ENCODE results near the gene ERCC6L2. TPM values are rescaled to one million over a fixed set of nuclear protein-coding genes. Genes with fewer than 3 reads are reported as not detected.

Gene ERCC6L2, protein sequence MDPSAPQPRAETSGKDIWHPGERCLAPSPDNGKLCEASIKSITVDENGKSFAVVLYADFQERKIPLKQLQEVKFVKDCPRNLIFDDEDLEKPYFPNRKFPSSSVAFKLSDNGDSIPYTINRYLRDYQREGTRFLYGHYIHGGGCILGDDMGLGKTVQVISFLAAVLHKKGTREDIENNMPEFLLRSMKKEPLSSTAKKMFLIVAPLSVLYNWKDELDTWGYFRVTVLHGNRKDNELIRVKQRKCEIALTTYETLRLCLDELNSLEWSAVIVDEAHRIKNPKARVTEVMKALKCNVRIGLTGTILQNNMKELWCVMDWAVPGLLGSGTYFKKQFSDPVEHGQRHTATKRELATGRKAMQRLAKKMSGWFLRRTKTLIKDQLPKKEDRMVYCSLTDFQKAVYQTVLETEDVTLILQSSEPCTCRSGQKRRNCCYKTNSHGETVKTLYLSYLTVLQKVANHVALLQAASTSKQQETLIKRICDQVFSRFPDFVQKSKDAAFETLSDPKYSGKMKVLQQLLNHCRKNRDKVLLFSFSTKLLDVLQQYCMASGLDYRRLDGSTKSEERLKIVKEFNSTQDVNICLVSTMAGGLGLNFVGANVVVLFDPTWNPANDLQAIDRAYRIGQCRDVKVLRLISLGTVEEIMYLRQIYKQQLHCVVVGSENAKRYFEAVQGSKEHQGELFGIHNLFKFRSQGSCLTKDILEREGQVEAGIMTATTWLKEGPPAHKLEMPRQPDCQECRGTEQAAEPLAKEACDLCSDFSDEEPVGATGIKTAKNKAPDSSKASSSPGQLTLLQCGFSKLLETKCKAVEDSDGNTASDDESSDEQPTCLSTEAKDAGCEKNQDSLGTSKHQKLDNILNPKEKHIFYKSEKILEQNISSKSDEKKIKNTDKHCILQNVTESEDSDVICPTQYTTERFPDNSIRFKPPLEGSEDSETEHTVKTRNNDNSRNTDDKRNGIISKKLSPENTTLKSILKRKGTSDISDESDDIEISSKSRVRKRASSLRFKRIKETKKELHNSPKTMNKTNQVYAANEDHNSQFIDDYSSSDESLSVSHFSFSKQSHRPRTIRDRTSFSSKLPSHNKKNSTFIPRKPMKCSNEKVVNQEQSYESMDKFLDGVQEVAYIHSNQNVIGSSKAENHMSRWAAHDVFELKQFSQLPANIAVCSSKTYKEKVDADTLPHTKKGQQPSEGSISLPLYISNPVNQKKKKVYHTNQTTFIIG (N-terminal part only)
- polyA plus RNA-seq (2012; ENCODE audit: insufficient read depth, insufficient read length, low read depth): 9.9 TPM

DNA sequence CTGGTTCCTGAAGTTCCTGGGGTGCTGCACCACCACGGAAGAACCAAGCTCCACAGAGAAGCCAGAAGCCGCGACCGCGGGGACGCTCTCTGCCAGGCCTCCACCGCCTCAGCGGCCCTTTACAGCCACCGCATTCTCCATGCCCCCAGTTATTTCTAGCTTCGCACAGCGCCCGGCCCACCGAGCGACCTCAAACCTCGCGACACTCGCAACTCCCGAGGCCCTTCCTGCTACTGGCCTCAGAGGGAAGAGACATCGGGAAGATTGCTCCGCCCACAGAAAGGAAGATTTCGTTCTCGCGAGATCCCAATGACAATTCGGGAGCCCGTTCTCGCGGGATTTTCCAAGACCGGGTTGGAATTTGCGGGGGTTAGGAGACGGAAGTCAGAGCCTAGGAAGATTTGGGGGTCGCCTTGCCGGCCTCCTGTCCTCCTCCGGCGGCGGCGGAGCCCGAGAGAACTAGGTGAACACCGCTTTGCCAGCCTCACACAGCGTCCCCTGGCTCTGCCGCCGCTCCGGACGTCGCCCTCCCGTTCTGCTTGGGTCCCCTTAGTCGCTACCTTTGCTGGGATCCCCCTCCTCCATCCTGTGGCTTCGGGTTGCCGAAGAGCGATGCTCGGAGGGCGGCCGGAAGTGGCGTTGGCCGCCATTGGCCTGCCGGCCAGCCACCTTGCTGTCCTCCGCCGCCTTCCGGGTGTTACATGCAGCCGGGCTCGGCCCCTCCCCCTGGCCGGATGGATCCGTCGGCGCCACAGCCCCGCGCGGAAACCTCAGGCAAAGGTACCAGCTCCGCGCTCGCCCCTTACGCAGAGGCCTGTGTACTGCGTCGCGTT lies at the start of gene ERCC6L2:
TSS of gene ERCC6L2 (plus strand) at position 387 of the 833 bp plus-strand sequence. CDS start at position 735, 348 bp downstream.
- DNase-seq: peak; percentile 97
- Histone ChIP-seq H3K4me3 (ENCODE audit: low read depth, low read length) (no peak within 1 kb of the TSS), H3K4me1 (no peaks in the 10 kb centered on the region), H3K36me3 (no peaks in the 10 kb centered on the region; the same call in 1 of the 2 replicates), H3K9me3 (no peaks in the 10 kb centered on the region), H3K27me3 (no peaks in the 10 kb centered on the region)
- TF ChIP-seq, protein P1, sequence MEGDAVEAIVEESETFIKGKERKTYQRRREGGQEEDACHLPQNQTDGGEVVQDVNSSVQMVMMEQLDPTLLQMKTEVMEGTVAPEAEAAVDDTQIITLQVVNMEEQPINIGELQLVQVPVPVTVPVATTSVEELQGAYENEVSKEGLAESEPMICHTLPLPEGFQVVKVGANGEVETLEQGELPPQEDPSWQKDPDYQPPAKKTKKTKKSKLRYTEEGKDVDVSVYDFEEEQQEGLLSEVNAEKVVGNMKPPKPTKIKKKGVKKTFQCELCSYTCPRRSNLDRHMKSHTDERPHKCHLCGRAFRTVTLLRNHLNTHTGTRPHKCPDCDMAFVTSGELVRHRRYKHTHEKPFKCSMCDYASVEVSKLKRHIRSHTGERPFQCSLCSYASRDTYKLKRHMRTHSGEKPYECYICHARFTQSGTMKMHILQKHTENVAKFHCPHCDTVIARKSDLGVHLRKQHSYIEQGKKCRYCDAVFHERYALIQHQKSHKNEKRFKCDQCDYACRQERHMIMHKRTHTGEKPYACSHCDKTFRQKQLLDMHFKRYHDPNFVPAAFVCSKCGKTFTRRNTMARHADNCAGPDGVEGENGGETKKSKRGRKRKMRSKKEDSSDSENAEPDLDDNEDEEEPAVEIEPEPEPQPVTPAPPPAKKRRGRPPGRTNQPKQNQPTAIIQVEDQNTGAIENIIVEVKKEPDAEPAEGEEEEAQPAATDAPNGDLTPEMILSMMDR (IDR thresholded peaks at IDR 0.05; ENCODE audit: low read depth, low read length): no peak

DNA sequence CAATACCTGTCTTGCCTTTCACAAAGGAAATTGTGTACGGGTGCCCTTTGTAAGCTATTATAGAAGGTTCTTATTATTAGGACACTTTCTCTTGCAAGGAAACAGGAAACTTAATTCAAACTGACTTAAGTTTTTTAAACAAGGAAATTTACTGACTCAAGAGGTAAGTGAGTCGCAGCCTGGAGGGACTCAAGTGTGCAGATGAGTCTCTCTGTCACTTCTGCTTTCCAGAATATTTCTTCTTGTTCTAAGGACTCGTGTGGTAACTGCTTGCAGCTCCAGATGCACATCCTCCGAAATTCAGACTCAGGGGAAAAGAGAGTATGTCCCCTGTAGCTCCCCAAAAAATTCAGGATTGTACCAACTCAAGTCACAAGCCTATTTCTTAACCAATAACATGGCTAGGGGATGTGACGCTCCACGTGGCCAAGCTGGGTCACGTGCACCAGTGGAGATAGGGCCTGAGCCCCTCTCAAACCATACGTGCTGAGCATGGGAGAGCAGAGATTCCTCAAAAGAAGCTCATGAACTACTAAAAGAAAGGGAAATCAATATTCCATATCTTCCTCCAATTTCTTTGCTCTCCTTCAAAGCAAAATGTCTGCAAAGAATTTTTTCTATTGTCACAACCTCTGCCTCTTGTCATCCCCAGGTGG lies 49.2 kb upstream of the ERCC6L2 start:
- TF ChIP-seq, protein P1 (IDR thresholded peaks at IDR 0.05; ENCODE audit: low read depth, low read length): no peak
- Histone ChIP-seq H3K4me1 (no peaks in the 10 kb centered on the region), H3K4me3 (ENCODE audit: low read depth, low read length) (no peak overlapping the region), H3K27me3 (no peaks in the 10 kb centered on the region), H3K9me3 (no peaks in the 10 kb centered on the region), H3K36me3 (no peaks in the 10 kb centered on the region)
- DNase-seq: no peak

DNA sequence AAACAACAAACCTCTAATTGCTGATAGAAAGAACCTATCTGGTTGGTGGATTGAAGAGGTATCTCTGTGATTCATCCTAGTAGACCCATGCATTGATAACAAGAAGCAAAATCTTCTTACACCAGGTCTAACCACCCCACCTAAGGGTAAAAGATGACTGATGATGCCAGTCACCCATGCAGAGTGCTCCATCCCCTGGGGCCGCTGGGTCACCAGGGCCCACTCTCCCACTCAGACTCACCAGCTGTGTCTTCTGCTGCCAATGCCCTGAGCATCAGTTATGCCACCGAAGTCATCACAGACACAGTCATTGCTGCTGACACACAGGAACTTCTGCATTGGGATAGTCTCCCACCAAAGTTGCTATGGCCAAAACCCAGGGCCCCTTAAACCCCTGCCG lies 44.7 kb upstream of the ERCC6L2 start:
- TF ChIP-seq, protein P1 (IDR thresholded peaks at IDR 0.05; ENCODE audit: low read depth, low read length): no peak
- Histone ChIP-seq H3K4me3 (ENCODE audit: low read depth, low read length) (no peak overlapping the region), H3K36me3 (no peaks in the 10 kb centered on the region), H3K4me1 (peaks cover 2% of the 10 kb centered on the region; the same call in 1 of the 2 replicates), H3K27me3 (no peaks in the 10 kb centered on the region), H3K9me3 (no peaks in the 10 kb centered on the region)
- DNase-seq: no peak

DNA sequence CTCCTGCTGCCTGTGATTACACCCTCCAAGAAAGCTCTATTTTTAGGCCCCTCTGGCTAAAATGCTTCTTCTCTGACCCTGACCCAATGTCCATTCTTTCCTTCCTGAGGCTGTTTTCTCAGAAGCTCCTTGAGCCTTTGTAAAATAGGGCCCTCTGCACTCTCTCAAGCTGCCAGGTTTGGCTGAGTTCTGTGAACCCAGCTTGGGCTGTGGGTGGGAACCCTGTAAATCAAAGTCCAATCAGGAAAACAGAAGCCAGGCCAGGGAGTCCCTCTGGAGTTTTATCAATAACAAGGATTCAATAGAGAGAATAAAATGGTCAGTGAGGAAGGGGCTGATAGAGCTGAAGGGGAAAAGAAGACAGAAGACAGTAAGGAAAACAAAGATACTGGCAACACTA lies 43.7 kb upstream of the ERCC6L2 start:
- peaks cover 3% of the 10 kb centered on the region; the same call in 1 of the 2 replicates for H3K4me1 ChIP-seq
- no peak for DNase-seq
- no peaks in the 10 kb centered on the region for H3K36me3 ChIP-seq
- no peak overlapping the region for H3K4me3 ChIP-seq (ENCODE audit: low read depth, low read length)
- H3K27me3 ChIP-seq: no peaks in the 10 kb centered on the region
- TF ChIP-seq, protein P1 (IDR thresholded peaks at IDR 0.05; ENCODE audit: low read depth, low read length): no peak
- no peaks in the 10 kb centered on the region for H3K9me3 ChIP-seq
